ENCODE measurements around the gene DNAH17.
A peak's percentile ranks its signal among the peaks of the same experiment; 100 is the strongest.

Gene DNAH17

GRCh38 chr17:78383725-78384471 lies 193.3 kb downstream of the DNAH17 start:
- no peak for DNase-seq

- DNase-seq: no peak
Observed at GRCh38 chr17:78381601-78382232, 195.5 kb downstream of the DNAH17 start.

GRCh38 chr17:78380370-78380769 lies 196.8 kb downstream of the DNAH17 start:
- DNase-seq: no peak

- DNase-seq: no peak
Observed at GRCh38 chr17:78379131-78379491, 198.1 kb downstream of the DNAH17 start.

GRCh38 chr17:78378225-78379130 lies 198.7 kb downstream of the DNAH17 start, which contains the start of gene PGS1:
Gene PGS1, plus strand, starts transcription at chr17:78378649. Its CDS starts 17 bp downstream, at chr17:78378666.
- DNase-seq: peak; percentile 52 to 83 (median 74)

GRCh38 chr17:78377858-78378224 lies 199.4 kb downstream of the DNAH17 start:
- DNase-seq: no peak

- no peak for DNase-seq
Observed at GRCh38 chr17:78376161-78376560, 201.0 kb downstream of the DNAH17 start.

GRCh38 chr17:78375401-78376151 lies 201.6 kb downstream of the DNAH17 start:
- DNase-seq: no peak

GRCh38 chr17:78374631-78375274 lies 202.4 kb downstream of the DNAH17 start:
- DNase-seq: no peak

GRCh38 chr17:78374189-78374588 lies 203.0 kb downstream of the DNAH17 start:
- no peak for DNase-seq
